Panc1 (cell line): ENCODE measurements around the gene PECR.

Experiments used
- CTCF ChIP-seq: fragments of 450-650 bp; IDR thresholded peaks from 2 replicates; pipeline ENCODE4 v1.5.1; 2017; ENCODE audit warnings: mild to moderate bottlenecking
- POLR2AphosphoS5 ChIP-seq: IDR thresholded peaks from 2 replicates; pipeline ENCODE4 v1.6.1; 2012; ENCODE audit warnings: mild to moderate bottlenecking, low read depth, low read length, moderate library complexity
- REST ChIP-seq, 2 experiments: IDR thresholded peaks; 2 replicates each; pipeline ENCODE4 v1.6.1; 2011 to 2012; ENCODE audit warnings: low read depth in 2 of 2, control low read depth in 1 of 2, low read length in 1 of 2, mild to moderate bottlenecking in 1 of 2, moderate library complexity in 1 of 2; ENCODE audit not compliant: insufficient read depth in 1 of 2

GRCh38 chr2:216072473-216072872 is 9.1 kb downstream of the PECR start:
- TF ChIP-seq CTCF (no peak), REST (IDR thresholded peaks at IDR 0.05; ENCODE audit: insufficient read depth in 1 of 2, low read depth in 2 of 2, low read length in 1 of 2) (no peak), POLR2AphosphoS5 (no peak)
